Measurements from ENCODE around the gene BCO2.
"Not testable (repeated sequence)": the region's sequence is repeated elsewhere in the genome, so short reads cannot be mapped to it uniquely, and the experiment has no call there.

Gene BCO2

DNA sequence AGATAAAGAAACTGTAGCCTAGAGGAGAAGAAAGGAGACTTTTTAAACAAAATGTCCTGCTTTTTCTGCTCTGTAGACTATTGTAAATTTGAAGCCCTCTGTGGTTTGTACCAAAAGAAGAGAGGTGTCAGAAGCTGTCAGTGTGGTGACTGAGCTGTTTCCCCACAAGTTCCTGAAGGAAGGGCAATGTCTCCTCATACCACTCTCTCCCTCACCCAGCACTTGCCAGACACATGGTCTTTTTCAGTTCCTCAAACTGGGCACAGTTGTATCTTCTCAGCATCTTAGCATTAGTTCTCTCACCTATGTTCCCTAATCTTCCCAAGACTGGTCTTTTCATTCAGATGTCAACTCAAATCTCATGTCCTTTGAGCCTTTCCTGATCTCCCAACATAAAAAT is 4.3 kb downstream of the BCO2 start:
- no peak overlapping the region for H3K4me3 ChIP-seq (ENCODE audit: low read depth, low read length)
- TF ChIP-seq, protein P1, sequence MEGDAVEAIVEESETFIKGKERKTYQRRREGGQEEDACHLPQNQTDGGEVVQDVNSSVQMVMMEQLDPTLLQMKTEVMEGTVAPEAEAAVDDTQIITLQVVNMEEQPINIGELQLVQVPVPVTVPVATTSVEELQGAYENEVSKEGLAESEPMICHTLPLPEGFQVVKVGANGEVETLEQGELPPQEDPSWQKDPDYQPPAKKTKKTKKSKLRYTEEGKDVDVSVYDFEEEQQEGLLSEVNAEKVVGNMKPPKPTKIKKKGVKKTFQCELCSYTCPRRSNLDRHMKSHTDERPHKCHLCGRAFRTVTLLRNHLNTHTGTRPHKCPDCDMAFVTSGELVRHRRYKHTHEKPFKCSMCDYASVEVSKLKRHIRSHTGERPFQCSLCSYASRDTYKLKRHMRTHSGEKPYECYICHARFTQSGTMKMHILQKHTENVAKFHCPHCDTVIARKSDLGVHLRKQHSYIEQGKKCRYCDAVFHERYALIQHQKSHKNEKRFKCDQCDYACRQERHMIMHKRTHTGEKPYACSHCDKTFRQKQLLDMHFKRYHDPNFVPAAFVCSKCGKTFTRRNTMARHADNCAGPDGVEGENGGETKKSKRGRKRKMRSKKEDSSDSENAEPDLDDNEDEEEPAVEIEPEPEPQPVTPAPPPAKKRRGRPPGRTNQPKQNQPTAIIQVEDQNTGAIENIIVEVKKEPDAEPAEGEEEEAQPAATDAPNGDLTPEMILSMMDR (IDR thresholded peaks at IDR 0.05; ENCODE audit: low read depth, low read length): no peak

DNA sequence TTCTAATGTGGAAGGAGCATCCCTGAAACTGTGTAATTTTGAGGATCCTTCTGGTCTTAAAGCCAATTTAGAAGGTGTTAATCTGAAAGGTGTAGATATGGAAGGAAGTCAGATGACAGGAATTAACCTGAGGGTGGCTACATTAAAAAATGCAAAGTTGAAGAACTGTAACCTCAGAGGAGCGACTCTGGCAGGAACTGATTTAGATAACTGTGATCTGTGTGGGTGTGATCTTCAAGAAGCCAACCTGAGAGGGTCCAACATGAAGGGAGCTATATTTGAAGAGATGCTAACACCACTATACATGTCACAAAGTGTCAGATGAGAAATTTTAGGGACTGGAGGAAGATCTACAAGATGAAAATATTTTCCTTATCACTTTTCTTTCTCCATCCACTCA is 7.6 kb downstream of the BCO2 start:
- H3K4me3 ChIP-seq (ENCODE audit: low read depth, low read length): no peak overlapping the region
- TF ChIP-seq, protein P1 (IDR thresholded peaks at IDR 0.05; ENCODE audit: low read depth, low read length): no peak

DNA sequence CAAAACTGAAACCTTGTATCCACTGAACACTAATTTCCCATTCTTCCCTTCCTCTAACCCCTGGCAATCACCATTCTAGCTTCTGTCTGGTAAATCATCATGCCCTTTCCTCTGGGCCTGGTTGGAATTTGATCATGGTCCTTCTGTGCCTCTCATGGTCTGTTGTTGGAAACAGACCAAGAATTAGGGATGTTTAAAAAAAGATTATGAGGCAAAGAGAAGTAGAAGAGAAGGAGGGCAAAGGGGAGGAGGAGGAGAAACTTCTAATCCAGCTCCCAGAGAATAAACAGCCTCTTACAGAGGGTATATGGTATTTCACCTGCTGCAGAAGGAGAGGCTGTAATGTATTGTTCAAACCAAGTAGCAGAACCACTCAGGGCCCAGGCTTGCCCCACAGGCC is 10.6 kb downstream of the BCO2 start:
- no peak overlapping the region for H3K4me3 ChIP-seq (ENCODE audit: low read depth, low read length)

DNA sequence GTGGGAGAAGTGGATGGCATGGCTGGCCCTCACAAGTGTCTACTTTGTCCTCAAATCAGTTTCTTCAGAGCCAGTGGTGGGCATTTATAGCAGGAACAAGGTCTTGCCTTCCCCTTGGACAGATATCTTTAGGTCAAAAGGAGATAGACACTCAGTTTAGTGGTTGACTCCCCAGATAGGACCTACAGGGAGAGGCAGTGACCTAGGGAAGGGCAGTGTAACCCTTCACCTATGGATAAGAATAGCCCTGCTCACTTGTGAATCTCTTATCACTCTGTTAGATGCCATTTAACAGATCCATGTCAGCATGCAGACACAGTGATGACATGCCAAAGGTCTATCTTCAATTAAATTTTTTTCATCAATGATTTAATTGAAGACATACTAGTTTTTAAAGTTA is 11.0 kb downstream of the BCO2 start:
- H3K4me3 ChIP-seq (ENCODE audit: low read depth, low read length): no peak overlapping the region
- TF ChIP-seq, protein P1 (IDR thresholded peaks at IDR 0.05; ENCODE audit: low read depth, low read length): no peak

More for the DNA sequence above, 10.6 kb downstream of the BCO2 start:
- TF ChIP-seq, protein P1 (IDR thresholded peaks at IDR 0.05; ENCODE audit: low read depth, low read length): no peak

DNA sequence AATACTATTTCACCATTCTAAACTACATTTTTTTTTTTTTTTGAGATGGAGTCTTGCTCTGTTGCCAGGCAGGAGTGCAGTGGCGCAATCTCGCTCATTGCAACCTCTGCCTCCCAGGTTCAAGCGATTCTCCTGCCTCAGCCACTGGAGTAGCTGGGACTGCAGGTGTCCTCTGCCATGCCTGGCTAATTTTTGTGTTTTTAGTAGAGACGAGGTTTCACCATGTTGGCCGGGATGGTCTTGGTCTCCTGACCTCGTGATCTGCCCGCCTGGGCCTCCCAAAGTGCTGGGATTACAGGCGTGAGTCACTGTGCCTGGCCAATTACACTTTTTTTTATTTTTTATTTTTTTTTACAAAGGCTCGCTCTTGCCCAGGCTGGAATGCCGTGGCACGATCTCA is 19.8 kb downstream of the BCO2 start:
- H3K4me3 ChIP-seq (ENCODE audit: low read depth, low read length): not testable (repeated sequence)

DNA sequence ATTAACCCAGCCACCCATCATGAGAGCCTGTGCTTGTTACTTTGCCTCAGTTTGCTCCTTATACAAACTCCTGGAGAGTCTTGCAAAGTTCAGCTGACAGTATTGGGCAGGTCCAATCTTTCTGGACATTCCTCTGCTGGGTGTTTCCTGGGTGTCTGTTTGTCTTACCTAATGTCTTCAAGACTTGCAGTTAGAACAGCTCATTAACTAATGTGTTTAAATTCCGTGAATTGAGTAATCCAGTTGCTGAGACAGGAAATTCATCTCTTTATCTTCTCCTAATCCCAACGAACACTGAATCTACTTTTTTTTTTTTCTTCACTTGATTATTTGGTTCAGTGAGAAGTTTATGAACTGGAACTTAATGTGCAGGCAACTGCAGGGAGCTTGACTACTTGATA is 20.6 kb downstream of the BCO2 start:
- TF ChIP-seq, protein P1 (IDR thresholded peaks at IDR 0.05; ENCODE audit: low read depth, low read length): no peak
- no peak overlapping the region for H3K4me3 ChIP-seq (ENCODE audit: low read depth, low read length)

DNA sequence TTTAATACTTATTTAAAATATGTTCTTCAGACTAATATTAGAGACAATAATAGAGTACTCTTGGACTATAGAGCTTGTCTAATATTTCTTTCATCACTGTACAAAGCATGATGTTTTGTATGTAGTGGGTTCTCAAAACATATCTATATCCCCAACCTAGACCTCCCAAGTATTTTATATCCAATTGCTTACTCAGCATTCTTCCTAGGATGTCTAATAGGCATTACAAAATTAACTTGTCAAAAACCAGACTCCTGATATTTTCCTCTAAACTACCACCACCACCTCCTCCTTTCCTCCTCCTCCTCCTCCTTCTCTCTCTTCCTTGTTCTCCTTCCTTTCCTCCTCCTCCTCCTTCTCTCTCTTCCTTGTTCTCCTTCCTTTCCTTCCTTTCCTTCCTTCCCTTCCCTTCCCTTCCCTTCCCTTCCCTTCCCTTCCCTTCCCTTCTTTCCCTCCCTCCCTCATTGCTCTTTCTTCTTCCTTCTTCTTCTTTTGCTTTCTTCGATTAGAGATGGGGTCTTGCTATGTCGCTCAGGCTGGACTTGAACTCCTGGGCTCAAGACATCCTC is 21.3 kb downstream of the BCO2 start:
- TF ChIP-seq, protein P1 (IDR thresholded peaks at IDR 0.05; ENCODE audit: low read depth, low read length): no peak
- no peak overlapping the region for H3K4me3 ChIP-seq (ENCODE audit: low read depth, low read length)

DNA sequence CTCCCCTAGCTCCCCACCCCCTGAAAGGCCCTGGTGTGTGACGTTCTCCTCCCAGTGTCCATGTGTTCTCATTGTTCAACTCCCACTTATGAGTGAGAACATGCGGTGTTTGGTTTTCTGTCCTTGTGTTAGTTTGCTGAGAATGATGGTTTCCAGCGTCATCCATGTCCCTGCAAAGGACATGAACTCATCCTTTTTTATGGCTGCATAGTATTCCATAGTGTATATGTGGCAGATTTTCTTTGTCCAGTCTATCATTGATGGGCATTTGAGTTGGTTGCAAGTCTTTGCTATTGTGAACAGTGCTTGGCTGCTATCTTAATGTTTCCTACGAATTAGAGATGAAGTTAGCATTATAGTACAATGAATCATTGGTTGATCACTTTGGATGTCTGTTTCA is 23.8 kb downstream of the BCO2 start:
- H3K4me3 ChIP-seq (ENCODE audit: low read depth, low read length): not testable (repeated sequence)

Measured in WI38 (cell line).